HUES48 (cell line): ENCODE measurements around the gene TMEM18.
"Not testable (repeated sequence)": the region's sequence is repeated elsewhere in the genome, so short reads cannot be mapped to it uniquely, and the experiment has no call there.

Experiments used
- H3K27ac ChIP-seq: one replicate; pipeline ENCODE4 v1.7.0; 2013; ENCODE audit warnings: low read depth, low read length, inconsistent platforms
- H3K27me3 ChIP-seq: 2 replicates; pipeline ENCODE4 v1.6.1; 2013; ENCODE audit warnings: mild to moderate bottlenecking, low read length; ENCODE audit not compliant: control insufficient read depth, insufficient read depth
- H3K36me3 ChIP-seq: 2 replicates; pipeline ENCODE4 v1.6.1; 2013; ENCODE audit warnings: low read length; ENCODE audit not compliant: control insufficient read depth, insufficient read depth
- H3K4me1 ChIP-seq: 2 replicates; pipeline ENCODE4 v1.6.1; 2013; ENCODE audit warnings: mild to moderate bottlenecking, low read length; ENCODE audit not compliant: control insufficient read depth, insufficient read depth
- H3K4me3 ChIP-seq: 2 replicates; pipeline ENCODE4 v1.5.1; 2013; ENCODE audit warnings: mild to moderate bottlenecking, low read depth, low read length
- H3K9ac ChIP-seq: 2 replicates; pipeline ENCODE4 v1.6.1; 2013; ENCODE audit warnings: mild to moderate bottlenecking, low read depth, low read length, moderate library complexity
- H3K9me3 ChIP-seq: 2 replicates; pipeline ENCODE4 v1.6.1; 2013; ENCODE audit warnings: low read length; ENCODE audit not compliant: control insufficient read depth, insufficient read depth

TMEM18 gene

DNA sequence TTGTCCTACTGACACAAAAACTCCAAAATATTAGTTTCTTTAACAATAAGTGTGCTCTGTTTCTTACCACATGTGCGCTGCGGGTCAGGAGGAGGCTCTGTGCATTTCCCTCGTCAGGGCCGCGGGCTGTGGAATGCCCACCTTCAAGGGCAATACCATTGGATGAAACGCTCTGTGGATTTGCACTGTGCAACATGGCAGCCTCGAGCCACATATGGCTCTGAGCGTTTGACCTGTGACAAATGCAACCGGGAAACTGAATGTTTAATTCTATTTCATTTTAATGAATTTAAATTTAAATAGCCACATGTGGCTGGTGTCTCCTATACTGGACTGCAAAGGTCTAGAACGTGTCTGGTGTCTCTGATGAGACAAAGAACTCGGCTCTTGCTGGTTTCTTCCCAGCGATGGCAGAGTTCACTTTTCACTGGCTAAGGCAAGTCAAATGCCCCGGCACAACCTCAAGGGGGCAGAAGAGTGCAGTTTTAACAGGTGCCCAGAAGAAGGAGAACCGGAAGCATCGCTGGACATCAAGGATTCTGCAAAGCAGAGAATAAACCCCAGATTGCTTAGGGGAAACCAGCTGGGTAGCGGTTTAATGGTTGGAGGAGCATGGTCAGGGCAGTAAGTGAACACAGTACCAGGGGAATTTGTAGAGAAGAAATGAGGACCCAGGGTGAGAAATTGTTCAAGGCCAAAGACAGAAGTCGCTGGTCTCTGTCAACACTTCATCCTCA is 37.0 kb upstream of the TMEM18 start:
- H3K27ac ChIP-seq, result no peak overlapping the region
- no peaks in the 10 kb centered on the region for H3K36me3 ChIP-seq
- H3K4me3 ChIP-seq, result no peak overlapping the region
- H3K9me3 ChIP-seq, result no peaks in the 10 kb centered on the region
- 0 out of 2 replicates have a peak, but pooled peaks cover 7% of the 10 kb centered on the region for H3K4me1 ChIP-seq
- no peak overlapping the region for H3K9ac ChIP-seq
- H3K27me3 ChIP-seq, result no peaks in the 10 kb centered on the region

DNA sequence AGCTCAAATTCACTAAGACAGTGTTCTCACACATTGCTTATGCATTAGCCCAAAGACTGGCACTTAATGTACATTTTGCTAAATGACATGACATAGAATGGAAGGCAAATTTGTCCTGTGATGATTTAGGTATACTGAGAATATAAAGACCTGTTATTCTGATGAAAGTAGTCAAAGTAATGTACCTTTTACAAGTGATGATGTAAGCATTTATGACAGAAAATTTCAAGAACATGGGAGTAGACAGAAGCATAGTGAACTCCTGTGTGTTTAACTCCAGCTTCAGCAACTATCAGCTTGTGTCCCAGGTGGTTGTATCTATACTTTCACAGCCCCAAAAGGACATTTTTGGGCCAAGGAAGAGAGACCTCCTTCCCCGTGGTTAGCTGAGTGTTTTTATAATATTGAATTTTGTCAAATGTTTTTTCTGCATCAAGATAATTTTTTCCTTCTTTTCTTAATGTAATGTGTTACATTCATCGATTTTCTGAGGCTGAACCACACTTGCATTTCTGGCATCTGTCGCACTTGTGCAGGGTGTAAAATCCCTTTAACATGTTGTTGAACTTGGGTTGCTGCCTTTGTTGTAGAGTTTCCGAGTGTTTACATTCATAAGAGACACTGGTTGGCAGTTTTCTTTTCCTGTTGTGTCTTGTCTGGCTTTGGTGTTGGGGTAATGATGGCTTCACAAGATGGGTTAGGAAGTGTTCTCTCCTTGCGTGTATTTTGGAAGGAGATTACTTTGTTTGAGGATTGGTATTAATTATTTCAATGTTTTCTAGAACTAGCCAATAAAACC is 33.9 kb upstream of the TMEM18 start:
- H3K9me3 ChIP-seq, result no peaks in the 10 kb centered on the region
- H3K4me3 ChIP-seq, result no peak overlapping the region
- H3K36me3 ChIP-seq, result no peaks in the 10 kb centered on the region
- H3K9ac ChIP-seq, result no peak overlapping the region
- H3K27me3 ChIP-seq, result no peaks in the 10 kb centered on the region; the same call in 1 of the 2 replicates
- 0 out of 2 replicates have a peak, but pooled peaks cover 2% of the 10 kb centered on the region for H3K4me1 ChIP-seq
- H3K27ac ChIP-seq, result no peak overlapping the region

DNA sequence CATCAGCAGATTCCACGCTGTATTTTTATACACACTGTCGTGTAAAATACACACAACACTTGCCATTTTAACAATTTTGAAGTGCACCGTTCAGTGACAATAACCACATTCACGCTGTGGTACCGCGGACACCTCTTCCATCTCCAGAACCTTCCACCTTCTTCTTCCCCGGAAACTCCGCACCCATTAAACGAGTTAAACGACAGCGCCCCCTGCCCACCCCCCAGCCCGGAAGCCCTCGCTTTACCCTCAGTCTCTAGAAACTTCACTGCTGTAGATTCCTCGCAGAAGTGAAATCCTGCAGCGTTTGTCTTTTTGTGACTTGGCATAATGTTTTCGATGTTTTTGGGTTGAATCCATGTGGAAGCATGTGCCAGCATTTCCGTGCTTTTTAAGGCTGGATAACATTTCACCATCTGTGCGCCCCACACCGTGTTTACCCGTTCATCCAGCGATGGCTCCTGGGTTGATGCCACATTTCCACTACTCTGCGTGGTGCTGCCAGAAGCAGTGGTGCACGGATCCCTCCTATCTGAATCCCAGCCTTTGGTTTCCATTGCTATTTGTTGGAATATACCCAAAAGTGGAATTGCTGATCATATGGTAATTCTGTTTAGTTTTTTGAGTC is 32.0 kb upstream of the TMEM18 start:
- H3K9ac ChIP-seq, result no peak overlapping the region
- no peaks in the 10 kb centered on the region; the same call in 1 of the 2 replicates for H3K27me3 ChIP-seq
- no peaks in the 10 kb centered on the region for H3K36me3 ChIP-seq
- H3K9me3 ChIP-seq, result no peaks in the 10 kb centered on the region
- H3K27ac ChIP-seq, result no peak overlapping the region
- H3K4me1 ChIP-seq, result no peaks in the 10 kb centered on the region
- no peak overlapping the region for H3K4me3 ChIP-seq

DNA sequence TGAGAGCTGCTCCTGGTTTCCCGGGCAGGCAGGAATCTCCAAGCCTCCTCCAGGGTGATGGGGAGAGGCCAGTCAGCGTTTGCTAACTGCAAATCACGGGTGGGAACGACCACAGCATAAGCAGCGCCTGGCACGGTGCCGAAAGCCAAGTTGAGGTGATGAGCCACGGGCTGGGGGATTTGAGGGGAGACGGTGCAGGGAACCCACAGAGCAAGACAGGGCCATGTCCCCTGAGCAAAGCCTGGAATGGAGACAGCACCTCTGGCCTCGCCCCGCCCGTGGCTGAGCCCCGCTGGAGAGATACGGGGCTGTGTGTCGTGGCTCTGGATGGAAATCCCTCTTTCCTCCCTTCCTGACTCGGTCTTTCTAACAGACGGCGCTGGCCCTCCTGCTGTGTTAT is 31.5 kb upstream of the TMEM18 start:
- no peak overlapping the region for H3K4me3 ChIP-seq
- no peak overlapping the region for H3K27ac ChIP-seq
- H3K9ac ChIP-seq, result no peak overlapping the region
- no peaks in the 10 kb centered on the region for H3K9me3 ChIP-seq
- no peaks in the 10 kb centered on the region for H3K4me1 ChIP-seq
- H3K36me3 ChIP-seq, result no peaks in the 10 kb centered on the region
- no peaks in the 10 kb centered on the region; the same call in 1 of the 2 replicates for H3K27me3 ChIP-seq

DNA sequence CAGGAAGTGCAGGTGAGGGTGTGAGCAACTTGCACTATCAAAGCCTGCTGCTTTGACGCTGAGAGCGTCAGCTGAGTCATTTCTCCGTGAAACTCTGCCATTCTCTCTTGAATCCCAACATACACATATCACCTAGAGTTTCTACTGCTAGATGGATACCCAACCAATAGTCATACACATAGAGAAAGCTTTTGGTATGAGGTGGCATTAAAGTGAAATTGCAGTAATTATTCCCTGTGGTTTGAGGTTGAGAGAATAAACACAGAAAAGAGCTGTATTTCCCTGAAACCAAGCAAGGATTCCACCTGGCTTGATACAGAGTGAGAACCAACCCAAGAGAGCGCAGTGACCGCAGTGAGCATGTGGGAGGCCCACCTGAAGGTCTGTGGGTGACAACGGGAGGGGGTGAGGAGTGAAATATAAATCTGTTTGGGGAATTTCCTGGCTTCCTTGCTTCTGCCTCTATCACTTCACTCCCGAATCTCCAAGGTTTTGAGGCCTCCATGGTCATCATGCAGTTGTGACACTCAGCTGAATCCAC is 28.8 kb upstream of the TMEM18 start:
- H3K36me3 ChIP-seq, result no peaks in the 10 kb centered on the region
- H3K27ac ChIP-seq, result no peak overlapping the region
- H3K9ac ChIP-seq, result no peak overlapping the region
- H3K4me3 ChIP-seq, result no peak overlapping the region
- no peaks in the 10 kb centered on the region for H3K4me1 ChIP-seq
- no peaks in the 10 kb centered on the region for H3K9me3 ChIP-seq
- H3K27me3 ChIP-seq, result no peaks in the 10 kb centered on the region; the same call in 1 of the 2 replicates

DNA sequence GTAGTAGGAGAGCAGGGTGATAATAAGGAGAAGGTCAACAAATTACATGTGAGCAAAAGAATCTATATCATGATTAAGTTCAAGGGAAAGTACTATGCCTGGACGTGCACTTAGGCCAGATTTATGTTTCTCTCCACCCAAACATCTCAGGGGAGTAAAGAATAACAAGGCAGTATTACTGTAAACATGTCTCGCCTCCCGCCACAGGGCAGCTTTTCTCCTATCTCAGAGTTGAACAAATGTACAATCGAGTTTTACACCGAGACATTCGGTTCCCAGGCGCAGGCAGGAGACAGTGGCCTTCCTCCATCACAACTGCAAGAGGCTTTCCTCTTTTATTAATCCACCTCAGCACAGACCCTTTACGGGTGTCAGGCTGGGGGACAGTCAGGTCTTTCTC is 25.6 kb upstream of the TMEM18 start:
- not testable (repeated sequence) for H3K9ac ChIP-seq, H3K9me3 ChIP-seq, H3K4me1 ChIP-seq, H3K27me3 ChIP-seq, H3K36me3 ChIP-seq, H3K4me3 ChIP-seq, H3K27ac ChIP-seq

DNA sequence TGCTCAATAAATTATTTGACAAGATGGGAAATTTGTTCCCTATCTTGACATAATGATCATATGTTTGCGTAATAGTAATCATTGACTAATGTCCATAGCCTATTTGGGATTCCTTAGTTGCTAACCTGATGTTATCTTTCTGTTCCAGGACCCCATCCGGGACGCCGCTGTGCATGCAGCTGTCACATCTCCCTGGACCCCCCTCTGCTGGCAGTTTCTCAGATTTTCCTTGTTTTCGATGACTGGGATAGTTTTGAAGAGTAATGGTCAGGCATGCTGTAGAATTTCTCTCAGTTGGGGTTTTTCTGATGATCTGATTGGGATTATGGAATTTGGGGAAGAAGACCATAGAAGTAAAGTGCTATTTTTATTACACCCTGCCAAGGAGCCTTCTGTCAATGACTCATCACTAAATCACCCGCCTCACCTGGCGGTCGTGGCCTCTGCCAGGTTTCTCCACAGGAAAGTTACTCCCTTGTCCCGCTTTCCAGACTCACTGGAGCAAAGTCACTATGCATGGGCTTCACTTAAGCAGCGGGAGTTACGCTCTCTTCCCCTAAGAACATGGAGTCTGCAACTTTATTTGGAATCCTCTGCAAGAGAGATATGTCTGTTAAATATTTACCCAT is 19.9 kb upstream of the TMEM18 start:
- Histone ChIP-seq H3K9ac (no peak overlapping the region), H3K4me3 (no peak overlapping the region), H3K36me3 (no peaks in the 10 kb centered on the region), H3K4me1 (no peaks in the 10 kb centered on the region), H3K27me3 (no peaks in the 10 kb centered on the region), H3K9me3 (0 out of 2 replicates have a peak, but pooled peaks cover 5% of the 10 kb centered on the region), H3K27ac (no peak overlapping the region)

DNA sequence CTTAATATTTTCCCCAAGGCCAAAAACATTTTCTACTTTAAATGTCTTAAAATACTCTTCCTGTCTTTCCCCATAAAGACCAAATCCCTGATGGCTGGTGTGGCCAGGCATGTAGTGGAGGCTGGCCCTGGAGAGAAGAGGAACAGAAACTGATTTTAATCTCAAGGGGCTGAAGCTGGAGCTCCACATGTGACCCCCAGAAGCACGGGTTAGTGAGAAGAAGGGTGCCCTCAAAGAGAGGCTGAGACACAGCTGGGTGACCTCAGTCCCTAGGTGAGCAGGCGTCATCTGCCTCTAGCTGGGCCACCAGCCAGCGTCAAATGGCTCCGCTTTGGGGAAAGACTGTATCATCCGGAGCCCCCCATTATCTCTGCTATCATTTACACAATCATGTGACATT is 19.3 kb upstream of the TMEM18 start:
- Histone ChIP-seq H3K4me3 (no peak overlapping the region), H3K9ac (no peak overlapping the region), H3K27ac (no peak overlapping the region), H3K36me3 (no peaks in the 10 kb centered on the region), H3K9me3 (0 out of 2 replicates have a peak, but pooled peaks cover 5% of the 10 kb centered on the region), H3K4me1 (no peaks in the 10 kb centered on the region), H3K27me3 (no peaks in the 10 kb centered on the region)

DNA sequence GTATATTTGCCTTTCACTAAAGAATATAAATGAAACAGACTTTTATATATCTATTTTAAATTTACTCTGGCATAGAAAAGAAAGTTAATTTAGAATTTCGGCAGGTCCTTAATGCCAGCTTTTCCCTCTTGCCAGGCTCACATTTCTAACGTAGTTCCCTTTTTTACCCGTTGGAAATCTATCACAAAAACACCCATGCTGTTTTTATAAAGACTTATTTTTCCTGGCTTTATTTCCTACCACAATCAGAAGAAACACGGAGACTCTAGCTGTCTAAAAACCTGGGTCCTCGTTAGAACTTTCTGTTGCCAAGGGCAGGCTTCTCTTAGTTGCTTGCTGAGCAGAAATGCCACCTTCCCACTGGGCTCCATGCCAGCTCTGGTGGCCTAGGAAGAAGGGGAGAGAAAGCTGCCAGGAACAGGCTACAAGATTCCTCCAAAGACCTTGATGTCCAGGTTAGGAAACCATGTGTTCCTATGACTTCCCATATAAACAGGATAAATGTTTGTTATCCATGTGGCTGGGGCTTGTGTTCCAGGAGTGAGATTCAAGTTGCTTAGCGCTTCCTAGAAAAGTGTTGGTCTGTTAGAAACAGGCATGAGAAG is 17.8 kb upstream of the TMEM18 start:
- no peaks in the 10 kb centered on the region for H3K36me3 ChIP-seq
- H3K27me3 ChIP-seq, result no peaks in the 10 kb centered on the region
- H3K4me3 ChIP-seq, result no peak overlapping the region
- H3K4me1 ChIP-seq, result no peaks in the 10 kb centered on the region
- H3K27ac ChIP-seq, result no peak overlapping the region
- 0 out of 2 replicates have a peak, but pooled peaks cover 5% of the 10 kb centered on the region for H3K9me3 ChIP-seq
- no peak overlapping the region for H3K9ac ChIP-seq

DNA sequence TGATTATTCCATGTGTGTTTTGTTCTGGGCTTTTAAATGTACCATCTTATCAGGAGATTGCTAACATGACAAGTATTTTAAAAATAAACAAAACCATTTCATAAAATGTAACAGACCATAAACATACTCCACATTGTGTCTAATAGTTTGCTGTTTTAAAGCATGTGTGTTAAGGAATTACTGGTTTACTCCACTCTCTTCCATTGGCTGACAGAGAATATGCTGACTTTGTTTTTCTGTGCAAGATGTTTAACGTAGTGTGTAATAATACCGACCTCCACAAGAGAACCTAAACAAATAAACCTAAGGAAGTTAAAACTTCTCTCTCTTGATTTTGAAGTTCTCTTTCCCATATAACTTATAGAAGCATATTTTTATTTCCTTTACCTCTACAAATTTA is 17.0 kb upstream of the TMEM18 start:
- Histone ChIP-seq H3K36me3 (no peaks in the 10 kb centered on the region), H3K27ac (no peak overlapping the region), H3K9me3 (no peaks in the 10 kb centered on the region), H3K4me3 (no peak overlapping the region), H3K27me3 (no peaks in the 10 kb centered on the region), H3K9ac (no peak overlapping the region), H3K4me1 (no peaks in the 10 kb centered on the region)
